GM19395 (cell line): ENCODE results near the gene DOCK4.
"Not testable (repeated sequence)": the region's sequence is repeated elsewhere in the genome, so short reads cannot be mapped to it uniquely, and the experiment has no call there.

ENCODE experiments used
- ATAC-seq: cut with Tn5 transposase; IDR thresholded peaks from one replicate; pipeline ENCODE4 v1.9.1; 2021; ENCODE audit warnings: mild to moderate bottlenecking, moderate library complexity; ENCODE audit not compliant: unreplicated experiment

The DOCK4 gene

DNA sequence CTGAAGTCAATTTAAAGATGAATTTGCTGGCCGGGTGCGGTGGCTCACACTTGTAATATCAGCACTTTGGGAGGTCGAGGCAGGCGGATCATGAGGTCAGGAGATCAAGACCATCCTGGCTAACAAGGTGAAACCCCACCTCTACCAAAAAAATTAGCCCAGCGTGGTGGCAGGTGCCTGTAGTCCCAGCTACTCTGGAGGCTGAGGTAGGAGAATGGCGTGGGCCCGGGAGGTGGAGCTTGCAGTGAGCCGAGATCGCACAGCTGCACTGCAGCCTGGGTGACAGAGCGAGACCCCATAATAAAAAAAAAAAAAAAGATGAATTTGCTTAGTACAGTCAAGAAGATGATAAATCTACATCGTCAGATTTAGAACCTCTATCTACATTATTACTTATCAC is 288.8 kb downstream of the DOCK4 start:
- not testable (repeated sequence) for ATAC-seq

DNA sequence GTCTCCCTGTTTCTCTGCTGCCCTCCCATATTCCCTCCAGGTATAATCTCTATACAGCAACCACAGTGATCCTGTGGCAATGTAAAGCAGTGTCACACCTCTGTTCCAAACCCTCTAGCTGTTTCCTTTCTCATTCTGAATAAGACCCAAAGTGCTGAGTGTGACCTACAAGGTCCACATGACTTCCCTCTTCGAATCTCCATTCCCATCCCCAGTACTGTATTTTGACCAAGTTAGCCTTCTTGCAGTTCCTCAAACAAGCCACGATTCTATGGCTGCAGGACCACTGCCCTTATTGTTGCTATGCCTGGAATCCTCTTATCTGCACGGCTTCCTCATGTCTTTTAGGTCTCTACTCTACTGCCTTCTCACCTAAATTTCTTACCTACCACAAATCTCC is 291.9 kb downstream of the DOCK4 start:
- no peak for ATAC-seq

- no peak for ATAC-seq
These were observed 294.8 kb downstream of the DOCK4 start for GRCh38 chr7:111911166-111911961.

GRCh38 chr7:111910656-111911055 is 295.5 kb downstream of the DOCK4 start:
- no peak for ATAC-seq

DNA sequence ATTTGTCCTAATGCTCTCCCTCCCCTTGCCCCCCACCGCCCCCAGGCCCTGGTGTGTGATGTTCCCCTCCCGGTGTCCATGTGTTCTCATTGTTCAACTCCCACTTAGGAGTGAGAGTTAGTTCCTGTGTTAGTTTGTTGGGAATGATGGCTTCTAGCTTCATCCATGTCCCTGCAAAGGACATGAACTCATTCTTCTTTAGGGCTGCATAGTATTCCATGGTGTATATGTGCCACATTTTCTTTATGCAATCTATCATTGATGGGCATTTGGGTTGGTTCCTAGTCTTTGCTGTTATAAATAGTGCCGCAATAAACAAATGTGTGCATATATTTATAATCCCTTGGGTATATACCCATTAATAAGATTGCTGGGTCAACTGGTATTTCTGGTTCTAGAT is 297.5 kb downstream of the DOCK4 start:
- ATAC-seq: not testable (repeated sequence)

DNA sequence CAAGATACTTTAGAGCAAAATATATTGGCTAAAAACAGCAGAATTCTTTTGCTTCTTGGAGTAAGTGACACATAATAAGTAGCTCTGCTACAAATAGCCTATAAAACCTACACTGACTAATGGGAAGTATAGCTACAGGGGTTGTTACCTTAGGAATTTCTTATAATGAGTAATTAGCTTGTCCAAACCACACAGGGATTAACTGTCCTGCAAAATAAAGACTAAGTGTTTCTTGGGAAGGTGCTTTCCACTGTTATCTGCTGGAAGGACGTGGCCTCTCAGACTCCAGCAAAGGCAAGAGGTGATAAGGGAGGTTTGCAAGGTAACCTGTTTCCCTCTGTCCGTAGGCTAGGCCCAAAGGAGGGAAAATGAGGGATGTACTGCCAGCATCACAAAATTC is 302.4 kb downstream of the DOCK4 start:
- no peak for ATAC-seq

- ATAC-seq: no peak
These were observed 303.2 kb downstream of the DOCK4 start for GRCh38 chr7:111903016-111903415.

DNA sequence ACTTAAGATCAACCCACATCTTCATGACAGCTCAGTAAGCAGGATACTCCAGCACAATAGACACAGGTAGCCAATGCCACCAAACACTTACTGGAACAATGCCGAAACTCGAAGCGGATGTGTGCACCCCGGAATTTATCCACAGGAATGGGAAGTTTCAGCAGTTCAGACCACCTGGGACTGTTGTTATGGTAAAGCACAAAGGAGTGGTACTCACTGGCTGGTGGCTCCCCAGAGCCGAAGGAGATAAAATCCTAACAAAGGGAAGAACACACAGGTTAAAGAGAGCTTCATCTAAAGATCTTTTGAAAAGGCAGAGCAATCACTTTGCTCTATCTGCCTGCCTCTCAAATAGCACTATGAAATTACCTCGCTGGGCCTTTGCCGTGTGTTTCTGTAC is 305.9 kb downstream of the DOCK4 start:
- ATAC-seq: no peak

- ATAC-seq: no peak
These were observed 311.1 kb downstream of the DOCK4 start for GRCh38 chr7:111895049-111895448.

- no peak for ATAC-seq
These were observed 311.7 kb downstream of the DOCK4 start for GRCh38 chr7:111894518-111894917.

DNA sequence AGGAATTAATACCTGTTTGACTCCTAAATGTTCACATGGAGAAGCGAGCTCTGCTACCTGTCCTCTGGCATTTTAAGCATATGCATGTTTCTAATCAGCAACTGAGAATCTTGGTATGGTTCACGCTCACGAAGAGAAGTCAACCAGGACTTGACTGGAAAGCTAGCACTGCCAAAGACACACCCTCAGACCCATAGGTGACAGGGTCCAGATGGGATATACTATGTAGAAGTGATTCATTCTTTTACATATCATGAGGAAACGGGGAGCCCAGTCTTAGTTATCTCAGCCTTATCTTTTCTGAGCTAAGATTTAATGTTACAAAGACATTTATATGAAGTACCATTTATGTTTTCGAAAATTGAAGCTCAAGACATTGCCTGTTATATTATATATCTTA is 313.0 kb downstream of the DOCK4 start:
- ATAC-seq: no peak

- ATAC-seq: no peak
These were observed 313.6 kb downstream of the DOCK4 start for GRCh38 chr7:111892588-111892987.

DNA sequence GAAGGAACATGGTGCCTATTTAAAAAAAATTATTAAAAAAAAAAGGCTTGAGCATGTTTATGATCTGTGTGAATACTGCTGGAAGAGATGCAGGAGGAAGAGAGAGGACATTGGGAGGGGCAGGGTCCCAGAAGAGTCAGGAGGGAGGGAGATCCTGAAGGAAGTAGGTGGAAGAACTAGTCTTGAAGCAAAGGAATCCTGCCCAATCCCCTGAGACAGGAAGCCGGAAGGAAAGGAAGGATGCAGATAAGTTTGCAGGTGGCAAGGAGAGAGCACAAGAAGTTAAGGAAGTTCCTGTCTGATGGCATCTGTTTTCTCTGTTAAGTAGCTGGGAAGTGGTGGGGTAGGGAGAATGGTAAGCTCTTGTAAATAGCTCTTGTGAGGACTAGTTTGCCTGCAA is 318.5 kb downstream of the DOCK4 start:
- ATAC-seq: no peak

DNA sequence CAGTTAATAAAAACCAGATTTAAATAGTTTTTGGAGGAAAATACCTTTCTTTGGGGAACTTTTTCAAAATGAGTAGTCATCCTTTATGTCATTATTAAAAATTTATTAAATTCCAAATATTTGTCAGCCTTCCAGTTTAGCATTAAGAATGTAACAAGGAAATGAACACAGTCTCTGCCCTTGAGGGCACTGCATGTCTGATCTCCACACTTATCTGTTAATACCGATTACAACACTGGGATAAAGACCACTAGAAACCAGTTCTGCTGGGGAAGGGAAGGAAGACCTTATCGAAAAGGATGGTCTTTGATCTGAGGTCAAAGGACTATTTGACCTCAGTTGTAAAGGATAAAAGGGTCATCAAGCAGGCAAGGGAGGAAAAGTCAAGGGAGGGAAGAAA is 320.0 kb downstream of the DOCK4 start:
- no peak for ATAC-seq

DNA sequence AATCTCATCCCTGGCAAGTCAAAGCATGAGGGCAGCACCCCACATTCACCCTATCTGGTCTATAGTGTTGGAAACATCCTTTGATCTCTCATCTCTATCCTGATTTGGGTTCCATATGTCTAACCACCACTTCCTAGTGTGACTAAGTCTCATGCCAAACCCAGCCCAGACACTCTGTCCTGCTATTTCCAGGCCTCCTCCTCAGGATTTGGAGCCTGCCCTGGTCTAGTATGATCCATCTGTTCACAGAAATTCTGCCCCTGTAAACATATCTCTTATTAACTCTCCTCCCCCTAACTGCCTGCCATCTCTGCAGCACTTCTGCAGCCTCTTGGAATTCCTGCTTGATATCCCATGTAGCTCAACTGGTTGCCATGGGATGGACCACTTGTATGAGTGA is 323.0 kb downstream of the DOCK4 start:
- ATAC-seq: no peak

- no peak for ATAC-seq
These were observed 327.4 kb downstream of the DOCK4 start for GRCh38 chr7:111878785-111879184.

- ATAC-seq: no peak
These were observed 328.3 kb downstream of the DOCK4 start for GRCh38 chr7:111877931-111878330.

DNA sequence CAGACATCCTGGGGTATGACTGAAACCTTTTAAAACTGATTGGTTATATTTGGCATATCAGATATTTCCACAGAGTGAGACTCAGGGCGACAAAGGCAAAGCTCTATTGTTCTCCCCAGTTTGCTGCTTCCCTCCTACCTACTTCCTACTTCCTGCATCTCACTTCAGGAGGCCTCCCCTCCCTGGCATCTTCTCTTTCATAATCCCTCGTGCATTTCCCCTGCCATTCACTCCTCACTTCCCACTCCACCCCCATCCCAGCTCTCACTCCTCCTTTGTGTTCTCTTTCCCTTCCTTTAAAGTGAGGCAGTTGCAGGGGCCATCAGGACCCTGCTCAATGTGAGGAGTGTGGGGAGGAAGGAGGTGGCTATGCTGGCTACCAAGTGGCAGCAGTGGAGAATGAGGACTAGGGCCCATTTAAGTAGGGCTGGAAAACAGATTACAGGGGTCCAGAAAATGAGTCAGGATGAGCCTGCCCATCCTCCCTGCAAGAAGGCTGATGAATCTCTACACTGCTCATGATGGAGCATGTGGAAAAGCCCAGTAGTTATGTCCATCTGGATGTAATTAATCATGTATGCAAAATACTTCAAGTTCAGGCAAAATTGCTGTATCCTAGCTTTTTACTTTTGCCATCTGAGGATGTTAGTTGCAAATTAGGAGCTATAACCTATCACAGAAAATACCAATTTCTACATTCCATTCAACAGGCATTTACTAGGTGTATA is 332.1 kb downstream of the DOCK4 start:
- no peak for ATAC-seq

GRCh38 chr7:111873326-111873646 is 332.9 kb downstream of the DOCK4 start:
- ATAC-seq: no peak

DNA sequence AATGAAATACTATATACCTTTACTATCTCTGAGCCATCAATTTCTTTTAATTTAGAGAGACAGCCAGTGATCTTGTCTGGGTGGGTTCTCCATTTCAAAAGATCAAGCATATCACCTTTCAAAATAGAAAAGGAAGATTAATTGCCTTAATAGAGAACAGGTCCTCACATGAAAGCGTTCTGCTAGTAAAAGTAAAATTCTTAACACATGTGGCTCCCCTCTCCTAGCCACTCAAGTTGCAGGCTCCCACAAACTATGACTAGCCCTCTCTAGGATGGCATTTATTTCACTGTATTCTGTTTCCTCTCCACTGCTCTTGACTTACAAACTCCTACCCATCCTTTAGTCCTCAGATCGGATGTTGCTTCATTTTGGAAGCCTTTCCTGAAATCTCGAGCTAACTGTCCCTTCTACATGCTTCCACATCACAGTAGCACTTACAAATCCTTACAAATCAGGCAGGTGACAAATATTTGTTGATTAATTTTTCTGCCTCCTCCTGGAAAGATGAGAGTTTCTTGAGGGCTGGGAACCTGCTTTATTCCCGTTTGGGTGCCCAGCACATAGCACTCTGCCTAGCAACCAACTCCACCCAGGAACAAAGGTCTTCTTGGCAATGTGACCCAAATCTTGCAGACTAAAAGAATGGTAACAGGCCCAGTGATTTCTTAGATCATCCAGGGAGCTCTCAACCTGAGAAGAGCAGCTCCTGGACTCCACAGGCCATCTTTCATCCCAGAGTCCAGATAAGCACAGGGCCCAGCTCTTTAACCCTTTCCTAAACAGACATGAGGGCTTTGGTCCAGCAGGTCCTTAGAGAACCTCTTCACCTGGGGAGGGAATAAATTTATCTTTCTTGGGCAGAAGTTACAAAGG is 333.5 kb downstream of the DOCK4 start:
- ATAC-seq: no peak

- no peak for ATAC-seq
These were observed 334.9 kb downstream of the DOCK4 start for GRCh38 chr7:111871283-111871682.

DNA sequence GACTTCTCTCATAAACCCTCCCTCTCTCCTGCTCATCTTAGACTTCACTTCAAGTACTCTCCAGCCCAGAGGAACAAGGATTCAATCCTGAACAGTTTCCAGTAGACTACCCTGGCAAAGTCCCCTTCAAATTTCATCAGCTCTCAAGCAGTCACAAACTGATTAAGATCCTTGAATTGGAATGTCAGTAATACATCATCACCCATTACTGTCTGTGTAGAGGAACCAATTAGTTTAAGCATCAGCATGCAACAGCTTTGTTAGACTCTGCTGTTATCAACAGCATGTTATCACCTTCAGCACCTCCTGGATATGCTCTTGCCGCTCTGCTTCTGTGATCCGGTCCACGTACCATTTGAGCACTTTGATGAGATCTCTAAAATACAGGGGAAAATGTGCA is 336.9 kb downstream of the DOCK4 start:
- no peak for ATAC-seq
